Fibroblast of pulmonary artery (primary cell): ENCODE measurements around the gene FRS3.

Experiments used
- DNase-seq: peaks from one replicate; pipeline ENCODE4 v3.0.0-alpha.2; 2010; ENCODE audit warnings: low read depth
- H3K4me3 ChIP-seq: replicated peaks from 2 replicates; pipeline ENCODE4 v1.5.1; 2011; ENCODE audit warnings: low read depth, mild to moderate bottlenecking, control low read depth, low read length, moderate library complexity
- TF ChIP-seq, protein P1 (sequence below): IDR thresholded peaks from 2 replicates; pipeline ENCODE4 v1.5.1; 2011; ENCODE audit warnings: mild to moderate bottlenecking, control low read depth, low read length, inconsistent platforms; ENCODE audit errors: missing control alignments

Gene FRS3

DNA sequence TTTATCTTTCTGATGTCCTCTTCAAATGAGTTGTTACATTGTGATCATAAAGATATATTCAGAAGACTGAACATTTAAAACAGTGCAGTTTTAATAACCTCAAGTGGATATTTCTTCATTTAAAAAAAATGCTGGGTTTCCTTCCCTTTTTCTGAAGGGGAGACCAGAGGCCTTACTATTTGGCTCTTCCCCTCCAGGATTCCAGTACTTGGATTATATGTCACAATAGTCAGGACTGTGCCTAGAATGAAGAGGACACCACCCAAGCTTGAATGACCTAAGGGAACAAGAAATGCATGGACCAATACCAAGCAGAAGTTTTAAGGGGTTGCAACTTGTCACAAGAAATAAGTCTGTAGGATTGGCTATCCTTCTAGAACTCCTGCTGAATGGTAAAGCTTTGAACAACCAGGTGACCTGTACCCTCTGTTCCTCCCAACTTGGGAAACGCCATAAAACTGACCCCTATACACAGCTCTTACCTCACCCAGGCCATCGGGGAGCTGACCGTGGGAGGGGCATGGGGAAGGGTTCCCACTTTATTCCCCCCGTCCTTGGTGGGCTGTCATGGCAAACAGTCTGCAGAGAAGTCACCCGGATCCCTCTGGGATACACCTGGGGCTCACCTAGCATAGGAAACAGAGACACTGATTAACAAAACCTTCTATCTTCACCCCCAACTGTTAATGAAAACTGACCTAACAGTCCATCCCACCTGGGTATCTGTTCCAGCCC is 2.0 kb downstream of the FRS3 start:
- DNase-seq = no peak
- TF ChIP-seq, protein P1, sequence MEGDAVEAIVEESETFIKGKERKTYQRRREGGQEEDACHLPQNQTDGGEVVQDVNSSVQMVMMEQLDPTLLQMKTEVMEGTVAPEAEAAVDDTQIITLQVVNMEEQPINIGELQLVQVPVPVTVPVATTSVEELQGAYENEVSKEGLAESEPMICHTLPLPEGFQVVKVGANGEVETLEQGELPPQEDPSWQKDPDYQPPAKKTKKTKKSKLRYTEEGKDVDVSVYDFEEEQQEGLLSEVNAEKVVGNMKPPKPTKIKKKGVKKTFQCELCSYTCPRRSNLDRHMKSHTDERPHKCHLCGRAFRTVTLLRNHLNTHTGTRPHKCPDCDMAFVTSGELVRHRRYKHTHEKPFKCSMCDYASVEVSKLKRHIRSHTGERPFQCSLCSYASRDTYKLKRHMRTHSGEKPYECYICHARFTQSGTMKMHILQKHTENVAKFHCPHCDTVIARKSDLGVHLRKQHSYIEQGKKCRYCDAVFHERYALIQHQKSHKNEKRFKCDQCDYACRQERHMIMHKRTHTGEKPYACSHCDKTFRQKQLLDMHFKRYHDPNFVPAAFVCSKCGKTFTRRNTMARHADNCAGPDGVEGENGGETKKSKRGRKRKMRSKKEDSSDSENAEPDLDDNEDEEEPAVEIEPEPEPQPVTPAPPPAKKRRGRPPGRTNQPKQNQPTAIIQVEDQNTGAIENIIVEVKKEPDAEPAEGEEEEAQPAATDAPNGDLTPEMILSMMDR = no peak

DNA sequence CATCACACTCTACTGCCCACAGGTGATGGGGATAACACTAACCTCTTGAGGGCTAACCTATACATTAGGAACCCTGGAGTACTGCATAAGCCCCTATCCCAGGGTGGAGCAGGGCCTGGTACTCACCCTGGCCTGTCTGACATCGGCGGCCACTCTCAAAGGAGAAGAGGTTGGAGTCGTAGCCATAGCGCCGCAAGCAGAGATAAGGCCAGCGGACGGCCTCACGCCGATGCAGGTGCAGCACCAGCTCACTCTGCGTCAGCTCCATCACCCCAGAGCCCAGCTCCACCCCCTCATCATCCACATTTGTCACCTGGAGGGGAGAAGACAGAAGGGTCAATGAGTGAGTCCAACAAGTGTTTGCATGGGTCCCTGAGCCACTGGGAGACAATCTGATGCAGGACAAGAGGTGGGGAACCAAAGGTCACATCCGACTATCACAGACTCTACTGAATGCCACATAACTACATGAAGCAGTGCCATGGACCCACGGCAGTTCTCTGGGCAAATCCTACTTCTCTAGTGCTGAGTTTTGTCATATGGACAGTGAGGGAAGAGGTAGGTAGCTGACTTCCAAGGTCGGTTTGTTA is 4.3 kb downstream of the FRS3 start:
- TF ChIP-seq, protein P1 = no peak
- no peak for DNase-seq
- no peak overlapping the region for H3K4me3 ChIP-seq

More for the DNA sequence above, 2.0 kb downstream of the FRS3 start:
- H3K4me3 ChIP-seq = no peak overlapping the region

DNA sequence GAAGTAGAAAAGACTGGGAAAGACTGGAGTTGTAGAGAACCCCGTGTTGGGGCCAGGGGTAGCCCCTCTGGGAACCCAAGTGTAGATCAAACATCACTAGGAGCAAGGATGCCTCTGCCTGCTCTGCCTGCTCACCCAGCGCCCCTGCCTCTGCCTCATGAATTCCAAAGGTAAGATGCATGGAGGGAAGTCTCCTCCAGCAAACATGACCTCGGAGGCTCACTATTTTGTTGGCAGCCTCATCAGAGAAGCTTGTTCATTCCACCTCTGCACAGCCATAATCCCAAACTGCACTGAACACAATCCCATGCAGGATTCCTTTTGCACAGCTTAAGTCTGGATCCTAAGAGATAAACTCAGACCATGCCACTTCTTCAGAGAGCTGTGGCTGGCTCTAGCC is 4.9 kb downstream of the FRS3 start:
- TF ChIP-seq, protein P1 = no peak
- H3K4me3 ChIP-seq = no peak overlapping the region
- DNase-seq = no peak

DNA sequence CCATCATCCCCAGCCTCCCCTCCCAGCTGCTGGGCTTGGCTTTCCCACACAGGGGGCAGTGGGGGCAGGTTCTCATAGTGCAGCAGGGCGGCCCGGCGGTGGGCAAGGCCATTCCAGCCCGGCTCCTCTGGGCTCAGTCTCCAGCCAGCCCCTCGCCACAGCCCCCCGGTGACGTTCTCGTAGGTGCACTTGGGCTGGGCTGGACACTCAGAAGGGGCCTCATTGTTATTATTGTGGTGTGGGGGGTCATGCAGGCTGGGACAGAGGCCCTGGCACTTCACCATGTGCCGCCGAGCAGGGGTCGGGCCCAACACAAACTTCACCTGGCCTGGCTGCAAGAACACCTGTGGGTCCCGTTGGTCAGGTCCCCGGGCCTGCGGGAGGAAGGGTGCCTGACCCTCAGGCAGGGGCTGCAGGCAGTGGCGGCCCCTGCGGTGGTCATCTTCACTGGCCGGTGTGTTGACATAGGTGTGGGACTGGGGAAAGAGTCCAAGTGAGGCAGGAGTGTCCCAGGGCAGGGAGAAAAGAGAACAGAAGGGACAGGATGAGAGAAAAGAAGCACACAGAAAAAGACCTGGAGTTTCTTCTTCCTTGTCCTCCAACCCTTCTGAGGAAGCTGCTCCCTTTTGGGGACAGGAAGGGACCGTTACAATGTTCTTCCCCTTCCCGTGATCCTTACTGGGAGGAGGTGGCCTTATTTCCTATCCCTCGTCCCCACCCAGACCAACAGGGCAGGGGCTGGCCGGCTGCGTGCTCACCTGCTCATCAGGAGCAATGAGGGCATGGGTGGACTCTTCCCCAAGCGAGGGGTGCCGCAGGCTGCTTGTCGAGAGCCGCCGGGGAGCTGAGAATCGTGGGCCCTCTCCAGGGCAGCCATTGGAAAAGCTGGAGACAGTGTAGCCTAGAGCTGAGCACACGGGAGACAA is 8.4 kb downstream of the FRS3 start:
- TF ChIP-seq, protein P1 = no peak
- no peak for DNase-seq
- H3K4me3 ChIP-seq = no peak overlapping the region

DNA sequence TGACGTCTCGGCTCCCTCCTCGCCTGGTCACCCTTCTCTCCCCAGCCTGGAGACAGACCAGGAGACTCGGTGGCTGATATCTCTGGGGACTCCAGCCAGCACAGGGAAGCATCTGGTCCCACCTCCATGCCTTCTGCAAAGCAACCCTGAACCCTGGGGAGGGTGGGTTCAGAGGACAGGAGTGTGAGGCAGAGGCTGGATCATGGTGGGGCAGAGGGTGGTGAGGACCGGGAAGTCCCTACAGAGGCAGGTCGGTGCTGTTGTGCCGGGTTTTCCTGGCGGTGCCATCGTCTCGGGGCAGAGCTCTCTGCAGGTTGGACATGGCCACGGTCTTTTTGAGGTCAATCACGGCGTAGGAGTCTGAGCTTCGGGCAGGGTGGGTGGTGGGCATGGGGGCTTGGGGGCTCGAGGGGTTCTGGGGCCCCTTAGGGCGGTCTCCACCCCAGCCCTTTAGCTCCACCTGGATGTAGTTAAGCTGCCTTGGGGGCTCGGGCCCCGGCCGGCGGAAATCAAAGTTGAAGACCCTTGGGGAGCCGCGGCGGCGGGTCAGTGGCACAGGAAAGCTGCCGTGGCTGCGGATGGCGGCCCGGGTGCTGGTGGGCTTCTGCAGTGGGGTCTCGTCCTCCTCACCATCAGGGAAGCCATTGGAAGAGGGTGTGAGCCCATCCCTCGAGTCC is 9.2 kb downstream of the FRS3 start:
- no peak for DNase-seq
- TF ChIP-seq, protein P1 = no peak
- no peak overlapping the region for H3K4me3 ChIP-seq

DNA sequence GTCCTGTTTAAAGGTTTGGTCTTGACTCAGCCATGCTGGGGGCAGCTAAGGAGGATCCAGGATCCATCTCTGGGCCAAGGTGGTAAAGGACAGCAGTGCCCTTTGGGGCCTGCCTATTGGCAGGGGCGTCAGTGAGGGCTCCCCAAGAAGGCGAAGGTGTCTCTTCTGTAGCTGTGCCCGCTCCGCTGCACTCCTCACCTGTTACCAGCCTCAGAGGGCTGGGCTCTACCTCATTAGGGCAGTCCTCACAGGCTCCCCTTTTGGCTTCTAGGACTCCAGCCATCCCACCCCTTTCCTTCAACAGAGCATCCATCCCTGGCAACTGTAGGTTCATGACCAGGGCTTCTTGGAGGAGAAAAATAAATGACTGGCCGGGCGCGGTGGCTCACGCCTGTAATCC is 10.3 kb downstream of the FRS3 start:
- TF ChIP-seq, protein P1 = no peak
- no peak overlapping the region for H3K4me3 ChIP-seq
- DNase-seq = no peak
